Breast epithelium (tissue), 4 donors: ENCODE results near the gene SKIC2. TPM values are rescaled to one million over a fixed set of nuclear protein-coding genes. Genes with fewer than 3 reads are reported as not detected.
A peak's percentile ranks its signal among the peaks of the same experiment; 100 is the strongest.
"Not testable (repeated sequence)": the region's sequence is repeated elsewhere in the genome, so short reads cannot be mapped to it uniquely, and the experiment has no call there.

Source experiments
- DNase-seq, 2 donors: peaks; one replicate each; pipeline ENCODE4 v3.0.0-alpha.2; 2019; ENCODE audit warnings: low spot score in 2 of 2
- H3K27ac ChIP-seq, 2 donors: fragments of 200-600 bp; sonication (generic) in 1 of 2; one replicate each; pipeline ENCODE4 v1.5.1; 2016 to 2019; ENCODE audit warnings: mild to moderate bottlenecking in 1 of 2
- H3K27me3 ChIP-seq, 2 donors: fragments of 200-600 bp; sonication (generic) in 1 of 2; one replicate each; pipeline versions ENCODE4 v1.5.1 to v1.6.0; 2017 to 2019; ENCODE audit warnings: control low read depth in 1 of 2, mild to moderate bottlenecking in 1 of 2
- H3K36me3 ChIP-seq: fragments of 200-600 bp; one replicate; pipeline ENCODE4 v1.5.1; 2019
- H3K4me1 ChIP-seq, 2 donors: fragments of 200-600 bp; sonication (generic); one replicate each; pipeline ENCODE4 v1.5.1; 2016 to 2019; ENCODE audit warnings: control low read depth in 1 of 2
- H3K4me3 ChIP-seq, 3 donors: fragments of 200-600 bp; sonication (generic); 1 replicate in 2 of 3; 2 replicates in 1 of 3; pipeline ENCODE4 v1.5.1; 2016 to 2019; ENCODE audit warnings: mild to moderate bottlenecking in 3 of 3, moderate library complexity in 2 of 3
- H3K9me3 ChIP-seq, 2 donors: fragments of 200-600 bp; sonication (generic) in 1 of 2; one replicate each; pipeline ENCODE4 v1.5.1; 2016 to 2019; ENCODE audit warnings: control low read depth in 1 of 2
- CTCF ChIP-seq, 3 donors: fragments of 450-650 bp; IDR thresholded peaks; one replicate each; pipeline ENCODE4 v1.5.1; 2016 to 2017; ENCODE audit warnings: antibody characterized with exemption in 3 of 3, mild to moderate bottlenecking in 3 of 3, moderate library complexity in 3 of 3
- POLR2A ChIP-seq: fragments of 450-650 bp; IDR thresholded peaks from one replicate; pipeline ENCODE4 v1.6.1; 2016; ENCODE audit warnings: antibody characterized with exemption, mild to moderate bottlenecking, moderate library complexity
- POLR2AphosphoS5 ChIP-seq, 3 donors: sonication (generic); formaldehyde crosslinking; IDR thresholded peaks; one replicate each; pipeline ENCODE4 v1.6.1; 2017; ENCODE audit warnings: antibody characterized with exemption in 3 of 3
- intact Hi-C: fragments of 100-400 bp; cut with DNase I; formaldehyde crosslinking; loops from one replicate; pipeline ENCODE4 v1.15.1; 2023; ENCODE audit warnings: low total_unique reads
- total RNA-seq, 3 donors: library from RNA; depleted of rRNA; stranded (reverse); fragments of >200 nt; gene quantifications; one replicate each; pipeline ENCODE4 v1.1.0, GENCODE V29; 2016

The SKIC2 gene
- total RNA-seq, 3 donors from 2014 or later: 30.7 to 46.5 (median 43.9) TPM

- H3K27me3 ChIP-seq: no peaks in the 10 kb centered on the region
- H3K4me1 ChIP-seq: no peaks in the 10 kb centered on the region
- peak overlapping the region in 1 of 2 donors; percentile 43 for H3K27ac ChIP-seq
- peak overlapping the region; percentile 26 to 54 (median 42) for H3K4me3 ChIP-seq
- TF ChIP-seq POLR2AphosphoS5 (IDR thresholded peaks at IDR 0.05) (no peak), POLR2A (no peak), CTCF (IDR thresholded peaks at IDR 0.05) (no peak)
- H3K36me3 ChIP-seq: no peaks in the 10 kb centered on the region
- DNase-seq: no peak
- no peaks in the 10 kb centered on the region for H3K9me3 ChIP-seq
- intact Hi-C loops: no loop called here
Measured at GRCh38 chr6:31927863-31928671, 30.9 kb upstream of the SKIC2 start.

GRCh38 chr6:31928672-31928939 is 30.4 kb upstream of the SKIC2 start:
- Histone ChIP-seq H3K27me3 (no peaks in the 10 kb centered on the region), H3K4me1 (no peaks in the 10 kb centered on the region), H3K27ac (no peak overlapping the region), H3K4me3 (peak overlapping the region in 1 of 3 donors; percentile 54), H3K9me3 (no peaks in the 10 kb centered on the region), H3K36me3 (no peaks in the 10 kb centered on the region)
- intact Hi-C loops: no loop called here
- TF ChIP-seq POLR2A (no peak), CTCF (IDR thresholded peaks at IDR 0.05) (no peak), POLR2AphosphoS5 (IDR thresholded peaks at IDR 0.05) (no peak)
- no peak for DNase-seq

- intact Hi-C loops: no loop called here
- H3K9me3 ChIP-seq: no peaks in the 10 kb centered on the region
- no peaks in the 10 kb centered on the region for H3K36me3 ChIP-seq
- no peaks in the 10 kb centered on the region for H3K27me3 ChIP-seq
- H3K4me1 ChIP-seq: no peaks in the 10 kb centered on the region
- no peak for DNase-seq
- no peak overlapping the region for H3K4me3 ChIP-seq
- no peak overlapping the region for H3K27ac ChIP-seq
- TF ChIP-seq POLR2AphosphoS5 (IDR thresholded peaks at IDR 0.05) (no peak), POLR2A (no peak), CTCF (IDR thresholded peaks at IDR 0.05) (no peak)
Measured at GRCh38 chr6:31930962-31931361, 28.0 kb upstream of the SKIC2 start.

- H3K27me3 ChIP-seq, intact Hi-C loops, H3K4me3 ChIP-seq, H3K27ac ChIP-seq, DNase-seq, H3K36me3 ChIP-seq, H3K4me1 ChIP-seq, H3K9me3 ChIP-seq: not testable (repeated sequence)
Measured at GRCh38 chr6:31932137-31932536, 26.8 kb upstream of the SKIC2 start.

- no peak overlapping the region for H3K27ac ChIP-seq
- no peaks in the 10 kb centered on the region for H3K27me3 ChIP-seq
- H3K36me3 ChIP-seq: no peaks in the 10 kb centered on the region
- H3K4me3 ChIP-seq: no peak overlapping the region
- DNase-seq: no peak
- H3K9me3 ChIP-seq: no peaks in the 10 kb centered on the region
- TF ChIP-seq POLR2AphosphoS5 (IDR thresholded peaks at IDR 0.05) (no peak), CTCF (IDR thresholded peaks at IDR 0.05) (no peak), POLR2A (no peak)
- no peaks in the 10 kb centered on the region for H3K4me1 ChIP-seq
- intact Hi-C loops: no loop called here
Measured at GRCh38 chr6:31933537-31933936, 25.4 kb upstream of the SKIC2 start.
